Measurements from ENCODE around the gene OPN1SW.

OPN1SW gene

DNA sequence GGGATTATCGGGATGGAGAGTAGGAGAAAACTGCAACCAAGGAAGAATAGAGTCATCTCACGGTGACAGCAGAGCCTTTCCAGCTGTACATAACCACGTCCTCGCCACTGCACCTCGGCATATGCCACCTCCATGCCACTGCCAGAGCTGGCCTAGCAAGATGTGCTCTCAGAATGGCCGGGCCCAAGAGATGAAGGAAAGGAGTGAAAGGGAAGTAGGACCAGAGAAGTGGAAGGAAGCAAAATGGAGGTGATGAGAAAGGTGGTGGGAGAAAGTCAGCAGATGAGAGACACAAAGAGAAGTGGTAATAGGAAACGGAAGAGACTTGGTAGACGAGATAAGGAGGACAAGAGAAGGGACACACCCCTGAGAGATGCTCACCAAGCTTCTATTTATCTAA, 44.4 kb downstream of the OPN1SW start:
- no peak for DNase-seq

DNA sequence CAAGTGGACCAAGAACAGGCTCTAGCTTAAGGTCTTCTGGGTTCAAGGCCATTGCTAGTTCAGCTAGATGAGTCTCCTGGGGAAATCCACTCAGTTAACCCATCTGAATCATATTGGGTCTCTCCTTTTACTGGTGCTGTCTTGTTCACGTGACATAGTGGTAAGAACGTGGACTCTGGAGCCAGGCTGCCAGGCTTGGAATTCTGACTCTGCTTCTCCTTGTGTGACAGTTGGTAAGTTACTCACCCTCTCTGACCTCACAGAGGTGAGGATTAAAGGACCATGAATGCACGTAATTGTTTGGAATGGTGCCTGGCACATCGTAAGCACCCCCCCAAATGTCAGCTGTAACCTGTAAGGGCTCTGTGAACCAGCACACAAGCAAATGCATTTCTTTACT, 46.1 kb downstream of the OPN1SW start:
- DNase-seq, result no peak

DNA sequence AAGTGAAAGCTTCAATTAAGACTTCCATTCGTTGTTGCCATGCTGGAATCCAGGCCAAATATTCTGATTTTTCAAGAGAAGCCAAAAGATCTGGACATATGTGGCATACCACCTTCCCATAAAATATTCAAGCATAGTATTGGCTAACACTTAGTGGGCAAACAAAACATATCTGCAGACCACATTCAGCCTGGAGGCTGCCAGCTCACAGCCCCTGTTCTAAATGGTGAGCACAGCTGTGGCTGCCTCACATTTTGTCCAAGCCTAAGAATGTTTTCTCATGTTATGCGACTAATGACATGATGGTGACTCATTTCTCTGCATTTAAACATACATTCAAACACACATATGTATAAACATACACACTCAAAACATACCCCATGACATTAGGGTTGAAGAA, 47.0 kb downstream of the OPN1SW start:
- DNase-seq, result no peak

DNA sequence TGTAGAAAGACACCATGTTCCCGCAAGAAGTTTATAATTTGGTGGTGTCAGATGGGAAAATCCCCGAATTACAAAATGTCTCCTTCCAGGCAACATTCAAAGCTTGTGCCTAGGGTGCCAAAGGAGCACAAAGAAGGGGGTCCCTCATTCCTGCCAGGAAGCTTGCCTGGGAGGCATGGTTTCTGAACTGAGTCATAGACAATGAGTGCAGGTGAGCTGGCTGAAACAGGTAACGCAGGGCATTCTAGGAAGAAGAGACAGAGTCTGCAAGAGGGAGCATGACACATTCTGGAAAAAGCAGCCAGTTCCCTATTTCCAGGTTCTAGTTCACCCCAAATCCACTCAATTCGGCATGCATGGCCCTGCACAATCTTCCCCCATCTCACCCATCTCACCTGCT, 48.4 kb downstream of the OPN1SW start:
- DNase-seq, result no peak

DNA sequence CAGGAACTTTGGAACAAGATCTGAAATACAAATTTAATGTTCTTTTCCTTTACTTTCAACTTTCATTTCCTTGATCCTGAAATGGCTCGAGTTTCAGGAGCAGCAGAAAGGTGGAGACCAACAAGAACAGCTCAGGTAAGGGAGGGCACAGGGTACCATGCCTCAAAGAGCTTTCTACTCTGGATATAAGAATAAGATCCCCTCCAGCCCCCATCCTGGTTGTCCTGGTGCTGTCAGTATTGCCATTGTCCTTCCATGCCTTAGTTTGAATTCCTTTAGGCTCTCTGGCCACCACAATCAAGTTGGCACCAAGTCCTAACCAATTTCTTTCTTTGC, 48.9 kb downstream of the OPN1SW start:
- no peak for DNase-seq

DNA sequence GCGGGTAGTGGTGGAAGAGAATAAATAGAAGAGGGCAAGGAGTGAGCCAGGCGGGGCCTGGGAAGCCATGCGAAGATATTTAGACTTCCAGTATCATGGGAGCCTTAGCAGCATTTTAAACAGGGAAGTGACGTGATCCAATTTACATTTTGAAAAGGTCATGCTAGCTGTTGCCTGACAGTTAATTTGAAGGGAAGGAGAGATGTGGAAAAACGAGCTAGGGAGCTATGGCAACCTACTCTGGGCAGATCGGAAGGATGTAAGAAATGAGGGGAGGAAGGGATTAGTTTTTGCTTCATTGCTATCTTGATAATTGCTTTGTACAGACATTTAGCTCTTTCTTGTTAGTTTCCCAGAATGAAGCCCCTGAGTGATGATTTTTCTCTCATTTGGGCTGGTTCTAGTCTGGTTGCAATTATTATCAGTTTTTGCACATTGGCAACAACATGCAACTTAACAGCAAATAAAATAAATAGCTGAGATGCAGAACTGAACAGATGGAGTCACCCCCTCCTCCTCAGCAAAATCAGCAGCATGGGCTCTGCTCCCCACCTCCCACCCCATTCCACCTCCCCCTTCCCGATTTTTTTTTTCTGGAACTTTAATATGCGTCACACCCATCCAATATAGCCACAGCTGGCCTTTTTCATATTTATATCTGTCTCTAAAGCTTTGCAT, 49.4 kb downstream of the OPN1SW start:
- no peak for DNase-seq

DNA sequence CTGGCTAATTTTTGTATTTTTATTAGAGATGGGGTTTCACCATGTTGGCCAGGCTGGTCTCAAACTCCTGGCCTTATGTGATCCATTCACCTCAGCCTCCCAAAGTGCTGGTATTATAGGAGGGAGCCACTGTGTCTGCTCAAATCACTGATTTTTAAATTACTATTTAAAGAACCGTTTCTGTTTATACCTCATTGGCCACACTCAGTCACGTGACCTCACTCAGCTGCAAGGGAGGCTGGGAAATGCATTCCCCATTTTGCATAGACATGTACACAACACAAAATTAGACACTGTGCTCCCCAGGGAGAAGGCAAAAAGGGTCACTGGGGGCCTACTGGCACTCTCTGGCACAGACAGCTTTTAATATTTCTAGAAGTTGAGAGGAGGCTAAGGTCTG, 50.1 kb downstream of the OPN1SW start:
- no peak for DNase-seq

DNA sequence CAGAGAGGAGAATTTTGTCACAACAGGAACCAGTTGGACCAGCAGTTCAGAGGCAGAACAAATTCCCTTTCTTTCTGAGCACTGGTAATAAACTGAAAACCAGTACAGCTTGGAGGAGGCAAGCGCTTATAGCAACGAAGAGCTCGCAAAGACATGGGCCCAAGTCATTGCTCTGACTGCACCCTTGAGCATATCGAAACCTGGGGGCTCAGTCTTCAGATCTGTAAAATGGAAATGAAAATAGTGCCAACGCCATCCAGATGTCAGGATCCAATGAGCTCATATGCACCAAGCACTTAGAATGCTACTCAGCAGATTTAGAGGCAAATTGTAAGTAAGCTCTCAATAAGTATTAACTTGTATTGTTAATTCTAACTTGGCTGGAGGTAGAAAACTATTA, 50.9 kb downstream of the OPN1SW start:
- no peak for DNase-seq
